NCI-H524 treated with DMSO at 0.1 percent for 48 hours (cell line): ENCODE data around the gene VAC14.

Experiments used
- DNase-seq: peaks from one replicate; lab custom pipeline; 2025; lab: John Stamatoyannopoulos, UW

Gene VAC14

DNA sequence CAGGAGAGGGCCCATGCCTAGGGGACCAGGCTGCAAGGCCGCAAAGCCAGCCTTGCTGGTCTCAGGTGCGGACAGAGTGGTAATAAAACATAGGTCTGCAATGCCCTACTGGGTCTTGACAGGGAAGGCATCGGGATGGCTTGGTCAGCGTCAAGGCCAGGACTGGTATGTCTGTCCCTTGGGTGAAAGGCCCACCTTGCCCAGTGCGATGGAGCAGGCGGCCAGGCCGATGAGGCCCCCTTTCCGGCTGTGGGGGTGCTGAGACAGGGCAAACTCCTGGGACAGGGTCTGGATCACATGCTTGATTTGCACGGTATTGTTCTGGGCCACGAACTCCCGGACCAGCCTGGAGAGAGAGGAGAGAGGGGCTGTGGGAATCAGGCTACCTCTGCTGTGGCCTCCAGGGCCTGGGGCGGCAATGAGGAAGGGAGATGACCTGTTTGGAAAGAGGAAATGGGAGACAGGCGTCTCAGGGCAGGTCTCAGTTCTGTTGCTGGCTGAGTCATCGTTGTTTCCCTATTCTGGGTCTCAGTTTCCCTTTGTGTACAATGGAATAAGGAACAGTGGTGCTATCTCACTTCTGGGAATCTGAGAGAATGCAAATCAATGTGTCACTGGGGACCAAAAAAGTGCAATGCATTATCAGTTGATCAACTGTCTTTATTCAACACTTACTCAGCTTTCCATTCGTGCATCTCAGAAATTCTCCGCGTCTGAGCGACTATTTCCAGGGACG is 14.8 kb downstream of the VAC14 start:
- no peak for DNase-seq

- DNase-seq = no peak
These were observed 16.0 kb downstream of the VAC14 start for GRCh38 chr16:70784692-70785555.

GRCh38 chr16:70782237-70782636 is 18.7 kb downstream of the VAC14 start:
- no peak for DNase-seq

DNA sequence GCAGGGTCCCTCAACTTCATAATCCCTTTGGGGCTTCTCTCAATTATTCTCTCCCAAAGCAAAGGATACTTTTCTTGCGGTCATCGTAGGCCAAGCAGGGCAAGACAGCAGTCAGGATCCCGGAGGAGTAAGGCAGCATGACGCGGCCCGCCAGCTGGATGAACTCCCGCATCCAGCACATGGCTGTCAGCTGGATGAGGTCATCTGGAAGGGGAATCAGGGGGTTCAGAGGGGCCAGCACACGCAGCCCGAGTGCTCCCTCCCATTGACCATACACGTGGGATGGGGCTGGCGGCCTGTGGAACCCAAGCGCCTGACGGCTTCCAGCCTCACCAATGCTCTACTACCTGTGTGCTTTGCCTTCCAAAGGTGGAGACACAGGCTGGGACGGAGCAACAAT is 19.2 kb downstream of the VAC14 start:
- DNase-seq = no peak

DNA sequence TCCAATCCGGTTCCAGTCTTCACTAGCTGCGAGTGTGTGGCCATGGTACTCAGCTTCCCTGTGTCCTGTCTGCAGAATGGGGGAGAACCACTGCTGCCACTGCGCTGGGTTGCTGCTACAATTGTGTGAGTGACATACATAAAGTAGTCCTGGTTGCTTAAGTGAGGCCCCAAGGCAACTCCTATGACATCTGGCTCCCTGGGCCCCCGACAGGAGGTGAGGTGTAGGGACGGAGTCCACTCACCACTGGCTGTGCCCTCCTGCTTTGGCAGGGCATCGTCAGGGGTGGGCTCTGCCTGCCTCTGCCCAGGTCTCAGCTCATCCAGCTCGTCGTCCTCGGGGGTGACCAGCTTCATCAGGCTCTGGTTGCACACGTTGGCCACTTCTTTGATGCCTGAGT is 20.4 kb downstream of the VAC14 start:
- no peak for DNase-seq

- DNase-seq = no peak
These were observed 21.6 kb downstream of the VAC14 start for GRCh38 chr16:70779361-70779760.

DNA sequence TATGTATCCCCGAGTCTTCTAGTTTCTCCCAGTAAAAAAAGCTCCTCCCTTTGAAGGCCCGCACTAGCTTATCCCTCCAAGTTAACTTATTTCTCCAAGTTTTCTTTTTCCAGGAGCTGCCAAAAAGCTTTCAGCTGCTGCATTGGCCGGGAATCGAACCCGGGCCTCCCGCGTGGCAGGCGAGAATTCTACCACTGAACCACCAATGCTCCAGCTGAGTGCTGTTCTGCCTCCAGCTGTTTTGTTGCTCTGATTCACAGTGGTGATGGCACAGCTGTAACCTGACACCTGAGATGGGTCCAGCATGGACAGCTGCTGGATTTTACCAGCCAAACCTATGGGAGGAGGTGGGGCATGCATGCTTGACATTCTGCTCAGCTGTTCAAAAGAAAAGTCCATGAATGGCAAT is 22.1 kb downstream of the VAC14 start:
- no peak for DNase-seq

DNA sequence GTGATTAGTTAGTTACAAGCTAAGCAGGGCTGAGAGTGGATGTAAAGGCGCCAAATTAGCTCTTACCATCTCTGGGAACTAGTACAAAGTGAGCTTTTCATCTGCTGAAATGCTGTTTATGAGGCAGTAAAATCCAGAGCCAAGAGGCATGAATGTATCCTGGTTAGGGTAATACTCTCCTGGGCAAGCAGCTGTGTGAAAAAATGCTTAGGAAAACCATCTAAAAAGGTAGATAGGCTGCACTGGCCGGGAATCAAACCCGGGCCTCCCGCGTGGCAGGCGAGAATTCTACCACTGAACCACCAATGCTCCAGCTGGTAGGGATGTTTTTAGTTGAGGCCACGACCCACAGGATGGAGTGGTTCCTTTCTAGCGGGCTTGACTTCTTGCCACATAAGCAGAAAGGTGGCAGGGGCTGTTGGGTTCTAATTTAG is 23.0 kb downstream of the VAC14 start:
- no peak for DNase-seq

DNA sequence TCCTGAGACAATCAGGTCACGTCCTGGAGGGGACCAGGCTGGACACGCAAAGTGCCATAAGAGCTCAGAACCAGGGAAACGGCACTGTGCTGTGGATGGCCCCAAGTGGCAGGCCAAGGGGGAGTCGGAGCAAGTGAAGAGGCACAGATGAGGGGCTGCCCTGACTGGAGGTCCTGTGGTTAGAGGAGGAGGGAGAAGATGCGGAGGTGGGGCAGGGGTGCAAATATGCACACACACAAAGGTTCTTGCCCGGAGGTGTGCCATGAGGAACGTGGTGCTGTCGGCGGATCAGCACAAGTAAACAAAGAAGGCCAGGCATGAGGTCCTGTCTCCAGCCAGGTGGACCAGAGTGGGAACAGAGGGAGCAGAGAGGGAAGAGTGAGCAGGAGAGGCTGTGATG is 23.5 kb downstream of the VAC14 start:
- DNase-seq = no peak

DNA sequence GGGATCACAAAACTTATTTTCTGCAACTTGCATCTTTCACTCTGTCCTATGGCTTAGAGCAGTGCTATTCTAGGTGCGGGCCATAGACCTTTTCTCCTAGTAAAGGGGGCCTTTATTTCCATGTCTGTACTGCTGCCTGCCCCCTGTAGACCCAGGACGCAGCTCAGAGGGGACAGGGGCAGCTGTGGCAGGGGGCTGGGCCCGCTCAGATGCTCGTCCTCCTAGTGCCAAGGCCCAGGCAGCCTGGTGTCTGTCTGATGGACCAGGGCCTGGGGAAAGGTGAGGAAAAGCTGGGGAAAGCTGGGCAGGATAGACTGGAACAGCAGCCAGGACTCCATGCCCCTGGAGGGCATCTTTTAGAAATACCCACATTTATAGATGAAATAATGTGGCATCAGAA is 25.6 kb downstream of the VAC14 start:
- DNase-seq = no peak

- no peak for DNase-seq
These were observed 26.7 kb downstream of the VAC14 start for GRCh38 chr16:70774261-70774660.

DNA sequence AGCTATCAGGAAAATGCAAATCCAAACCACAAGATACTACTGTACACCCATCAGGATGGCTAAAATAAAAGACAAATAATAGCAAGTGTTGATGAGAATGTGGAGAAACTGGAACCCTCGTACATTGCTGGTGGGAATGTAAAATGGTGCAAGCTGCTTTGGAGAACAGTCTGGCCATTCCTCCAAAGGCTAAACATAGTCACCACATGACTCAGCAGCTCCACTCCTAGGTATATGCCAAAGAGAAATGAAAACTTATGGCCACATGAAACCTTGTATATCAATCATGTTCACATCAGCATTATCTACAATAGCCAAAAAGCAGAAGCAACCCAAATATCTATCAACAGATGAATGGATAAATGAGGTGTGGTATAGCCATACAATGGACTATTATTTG is 28.5 kb downstream of the VAC14 start:
- DNase-seq = no peak

DNA sequence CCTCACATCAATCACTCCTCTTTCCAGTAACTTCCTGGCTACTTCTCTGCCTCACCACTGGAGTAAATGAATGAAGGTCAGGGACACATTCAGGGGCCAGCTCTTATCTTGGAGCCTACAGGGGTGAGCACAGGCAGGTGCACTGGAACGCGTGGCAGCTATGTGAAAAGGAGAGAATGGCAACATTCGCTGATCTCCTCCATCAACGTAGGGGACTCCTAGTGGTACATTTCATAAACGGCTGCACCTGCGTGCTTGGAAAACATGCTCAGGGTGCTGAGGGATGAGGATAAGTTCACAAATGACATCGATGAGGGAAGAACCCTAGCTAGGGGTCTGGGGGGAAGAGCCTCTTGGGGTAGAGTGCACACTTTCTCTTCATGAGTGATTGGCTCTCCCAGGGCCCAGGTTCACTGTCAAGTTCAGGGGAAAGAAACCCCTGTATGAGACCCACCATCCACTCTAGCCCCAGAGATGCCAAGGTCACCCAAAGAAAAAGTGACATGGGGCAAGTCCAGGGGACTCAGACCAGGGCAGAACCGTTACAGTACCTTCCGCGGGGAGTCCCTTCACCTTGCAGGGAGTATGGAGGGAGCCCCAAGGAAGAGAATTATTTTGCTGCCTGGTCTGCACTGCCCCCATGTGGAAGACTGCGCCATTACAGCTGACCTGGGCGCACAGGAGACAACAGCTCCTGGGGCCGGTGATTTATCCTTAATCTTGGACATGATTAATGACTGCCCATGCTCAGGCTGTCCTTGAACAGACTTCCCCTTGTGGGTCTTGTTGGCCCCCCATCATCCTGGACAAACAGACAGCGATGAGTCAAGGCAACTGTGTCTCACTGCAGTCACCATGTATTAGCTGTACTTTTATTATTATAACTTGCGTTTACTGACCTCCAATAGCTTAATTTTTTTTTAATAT is 30.1 kb downstream of the VAC14 start:
- DNase-seq = no peak

GRCh38 chr16:70770291-70770625 is 30.7 kb downstream of the VAC14 start:
- no peak for DNase-seq

DNA sequence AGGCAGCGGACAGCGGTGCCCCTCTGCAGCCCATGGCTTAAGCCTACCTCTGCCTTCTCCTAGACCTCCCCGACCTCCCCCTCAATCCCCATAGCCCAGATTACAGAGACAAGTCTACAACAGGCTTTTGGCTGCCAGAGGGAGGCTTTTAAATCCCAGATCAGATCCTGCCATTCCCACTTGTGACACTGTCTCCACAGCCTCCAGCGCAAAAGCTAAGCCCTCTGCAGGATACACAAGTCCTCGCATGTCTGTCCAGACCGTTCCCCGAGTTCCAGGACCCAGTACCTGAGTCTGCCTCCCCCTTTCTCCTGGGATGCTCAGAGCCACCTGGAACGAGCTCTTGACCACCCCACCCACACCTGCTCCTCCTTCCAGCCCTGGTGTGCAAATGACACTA is 31.2 kb downstream of the VAC14 start:
- no peak for DNase-seq

GRCh38 chr16:70769131-70769530 is 31.8 kb downstream of the VAC14 start:
- no peak for DNase-seq

DNA sequence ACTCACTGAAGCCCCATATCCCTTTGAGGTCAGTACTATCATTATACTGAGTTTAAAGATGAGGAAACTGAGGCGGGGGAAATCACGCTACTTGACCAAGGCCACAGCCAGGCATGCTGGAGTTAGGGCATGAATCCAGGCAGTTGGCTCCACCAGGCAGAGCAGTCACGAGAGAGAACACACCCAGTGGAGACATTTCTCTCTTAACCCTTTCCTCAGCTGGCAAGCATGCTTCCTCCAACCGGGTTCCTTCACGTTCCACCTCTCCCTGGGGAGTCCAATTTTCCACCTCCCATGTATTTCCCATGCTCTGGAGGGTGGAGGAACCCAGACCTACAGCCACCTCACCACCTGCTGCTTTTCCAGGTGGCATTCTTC is 32.8 kb downstream of the VAC14 start:
- no peak for DNase-seq

- no peak for DNase-seq
These were observed 33.4 kb downstream of the VAC14 start for GRCh38 chr16:70767377-70768202.

DNA sequence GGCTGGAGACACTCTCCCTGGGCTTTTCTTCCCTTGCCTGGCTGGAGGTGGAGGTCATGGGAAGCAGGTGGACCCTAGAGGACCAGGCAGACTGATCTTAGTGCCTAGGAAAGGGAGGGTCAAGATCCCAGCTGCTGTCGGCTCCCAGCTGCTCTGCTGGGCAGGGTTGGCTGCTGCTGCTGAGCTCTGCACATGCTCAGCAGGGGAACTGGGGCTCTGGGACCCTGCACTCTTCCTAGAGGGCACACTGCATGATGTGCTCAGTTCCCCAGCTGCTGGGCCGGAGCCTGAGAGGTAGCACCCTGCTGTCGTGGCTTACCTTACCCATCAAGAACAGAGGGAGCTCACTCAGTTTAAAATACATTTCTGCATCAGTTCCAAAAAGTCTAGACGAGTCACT is 34.3 kb downstream of the VAC14 start:
- no peak for DNase-seq

- no peak for DNase-seq
These were observed 34.8 kb downstream of the VAC14 start for GRCh38 chr16:70766176-70766575.

DNA sequence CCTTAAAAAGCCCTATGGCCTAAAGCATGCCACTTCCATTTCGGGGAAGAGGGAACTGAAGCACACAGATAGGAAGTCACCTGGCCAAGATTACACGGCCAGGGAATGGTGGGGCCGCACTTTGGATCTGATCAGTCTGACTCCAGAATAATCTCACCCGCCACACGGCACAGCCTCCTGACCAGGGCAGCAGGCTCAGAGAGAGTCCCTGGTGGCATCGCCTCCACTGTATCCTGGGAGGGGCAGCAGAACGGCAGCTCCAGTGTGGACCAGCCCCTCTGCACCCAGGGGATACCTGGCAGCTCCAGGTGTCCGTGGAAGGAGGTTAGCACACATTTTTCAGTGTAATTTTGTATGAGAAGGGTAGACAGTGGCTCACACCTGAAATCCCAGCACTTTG is 35.5 kb downstream of the VAC14 start:
- no peak for DNase-seq

DNA sequence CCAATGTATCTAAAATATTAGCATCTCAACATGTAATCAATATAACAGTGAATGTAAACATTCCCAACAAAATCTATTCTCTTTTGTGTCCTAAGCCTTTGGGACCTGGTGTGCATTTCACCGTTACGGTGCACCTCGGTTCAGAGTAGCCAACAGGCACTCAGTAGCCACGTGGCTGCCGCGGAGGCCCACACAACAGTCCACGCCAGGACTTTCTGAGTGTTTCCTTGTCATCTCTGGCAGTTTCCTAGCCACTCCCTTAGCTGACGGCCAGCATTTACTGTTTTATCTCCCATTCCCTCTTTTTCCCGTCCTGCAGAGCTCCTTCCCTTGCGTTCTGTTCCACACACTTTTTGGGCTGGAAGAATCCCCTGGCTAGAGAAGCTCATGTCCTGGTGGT is 36.3 kb downstream of the VAC14 start:
- no peak for DNase-seq
